Stimulated activated CD4-positive, alpha-beta T cell treated with anti-CD3 and anti-CD28 coated beads, Interleukin-12 subunit alpha, Interleukin-12 subunit beta, amount 100 ng/mL, for 48 hours (primary cell): Measurements from ENCODE around the gene SELENON.

ENCODE experiments used
- DNase-seq, 3 donors: peaks; one replicate each; pipeline ENCODE4 v3.0.0-alpha.2; 2020; ENCODE audit warnings: low read depth in 2 of 3, low spot score in 1 of 3

SELENON gene

DNA sequence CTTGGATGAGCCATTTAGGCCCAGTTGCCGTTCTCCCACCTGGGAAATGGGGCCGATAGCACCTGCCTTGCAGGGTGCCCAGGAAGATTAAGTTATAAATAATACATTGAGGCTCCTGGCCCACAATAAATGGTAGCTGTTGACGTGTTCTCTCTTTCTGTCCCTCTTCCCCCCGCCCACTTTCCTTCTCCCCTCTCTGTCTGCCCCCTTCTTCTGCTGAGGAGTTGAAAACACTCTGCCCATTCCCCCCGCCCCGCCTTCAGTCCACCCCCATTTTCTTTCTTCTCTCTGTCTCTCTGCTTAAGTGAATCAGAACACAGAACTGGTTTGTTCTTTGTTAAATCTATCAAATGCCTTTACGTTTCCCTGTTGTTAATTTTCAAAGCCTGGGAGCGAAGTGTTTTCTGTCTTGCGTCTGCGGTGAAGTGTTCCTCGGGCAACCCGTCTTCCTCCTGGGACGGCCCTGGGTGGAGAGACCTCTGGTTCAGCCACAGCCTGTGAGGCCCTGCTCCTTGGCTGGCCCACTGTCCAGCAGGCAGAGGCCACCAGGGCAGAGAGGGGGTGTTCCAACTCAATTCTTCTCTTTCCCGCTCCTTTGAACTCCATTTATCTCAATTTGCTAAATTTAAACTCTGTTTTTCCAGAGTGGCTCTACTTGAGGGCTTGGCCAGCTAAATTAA lies 29.3 kb upstream of the SELENON start:
- no peak for DNase-seq

DNA sequence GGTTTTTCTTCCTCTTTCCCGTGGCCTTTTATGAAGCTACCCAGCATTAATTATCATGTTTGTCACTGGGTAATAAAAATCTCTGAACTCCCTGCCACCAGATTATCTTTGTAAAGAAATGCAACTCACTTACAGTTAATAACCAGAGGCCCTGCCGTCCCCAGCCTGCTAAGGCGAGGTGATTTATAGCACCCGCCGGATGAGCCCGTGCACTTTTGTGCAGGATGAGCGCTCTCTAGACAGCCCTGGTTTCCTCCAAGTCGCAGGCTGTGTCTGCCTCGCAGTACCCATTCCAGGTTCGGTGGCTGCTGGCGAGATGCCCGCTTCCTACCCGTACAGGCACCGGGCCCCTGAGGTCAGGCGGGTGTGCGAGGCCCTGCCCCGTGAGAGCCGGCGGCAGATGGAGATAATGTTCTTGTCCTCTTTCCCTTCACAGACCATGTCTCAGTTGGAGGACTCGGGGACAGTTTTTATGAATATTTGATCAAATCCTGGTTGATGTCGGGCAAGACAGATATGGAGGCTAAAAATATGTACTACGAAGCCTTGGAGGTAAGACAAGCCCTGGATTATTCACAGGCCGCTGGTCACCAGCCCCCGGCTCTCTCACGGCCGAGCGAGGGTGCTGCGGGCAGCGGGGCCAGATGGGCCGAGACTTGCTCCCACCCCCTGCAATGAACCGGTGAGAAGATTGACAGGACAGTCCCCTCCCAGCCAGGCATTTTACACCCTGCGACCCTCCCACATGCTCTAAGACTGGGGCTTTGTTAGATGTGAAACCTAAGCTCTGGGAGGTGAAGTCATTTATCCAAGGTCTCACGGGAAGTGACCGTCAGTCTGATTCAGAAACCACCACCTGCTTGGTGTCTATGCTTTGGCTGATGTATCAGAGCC lies 28.5 kb upstream of the SELENON start:
- peak in 1 of 3 donors; percentile 8 for DNase-seq

DNA sequence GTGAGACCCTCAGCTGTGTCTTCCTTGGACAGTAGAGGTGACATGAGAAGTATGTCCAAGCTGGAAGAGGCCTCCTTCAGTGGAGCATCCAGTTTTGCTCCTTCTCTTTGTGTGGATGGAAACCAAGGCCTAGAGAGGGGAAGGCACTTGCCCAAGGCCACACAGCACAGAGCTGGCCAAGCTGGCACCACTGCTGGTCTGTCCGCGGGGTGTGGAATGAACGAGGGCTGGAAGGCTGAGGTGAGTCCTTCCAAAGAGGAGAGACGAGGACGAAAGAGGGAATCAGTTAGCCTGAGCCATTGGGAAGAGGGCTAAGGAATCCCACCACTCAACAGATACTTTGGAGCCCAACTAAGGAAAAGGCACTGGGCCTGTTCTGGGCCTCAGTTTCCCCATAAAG lies 27.8 kb upstream of the SELENON start:
- DNase-seq: no peak

DNA sequence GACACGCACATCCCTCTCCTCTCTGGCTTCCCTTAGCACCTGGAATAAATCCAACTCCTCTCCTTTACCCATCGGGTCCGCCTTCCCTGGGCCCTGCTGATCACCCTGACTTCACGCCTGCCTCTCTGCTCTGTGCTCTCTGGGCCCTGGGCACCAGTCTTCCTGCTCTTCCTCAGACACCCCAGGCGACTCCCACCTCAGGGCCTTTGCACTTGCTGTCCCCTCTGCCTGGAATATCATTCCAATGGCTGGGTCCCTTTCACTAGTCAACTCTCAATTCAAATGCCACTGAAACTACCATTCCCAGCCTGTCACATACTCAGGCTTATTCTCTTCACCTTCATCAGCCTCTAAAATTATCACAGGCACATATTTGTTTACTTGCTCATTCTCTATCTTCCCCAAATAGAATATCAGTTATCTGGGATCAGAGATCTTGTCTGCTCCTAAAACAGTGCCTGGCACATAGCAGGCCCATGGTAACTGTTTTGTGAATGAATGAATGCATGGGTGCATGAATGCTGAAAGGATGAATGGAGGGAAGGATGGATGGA lies 27.2 kb upstream of the SELENON start:
- DNase-seq: no peak

DNA sequence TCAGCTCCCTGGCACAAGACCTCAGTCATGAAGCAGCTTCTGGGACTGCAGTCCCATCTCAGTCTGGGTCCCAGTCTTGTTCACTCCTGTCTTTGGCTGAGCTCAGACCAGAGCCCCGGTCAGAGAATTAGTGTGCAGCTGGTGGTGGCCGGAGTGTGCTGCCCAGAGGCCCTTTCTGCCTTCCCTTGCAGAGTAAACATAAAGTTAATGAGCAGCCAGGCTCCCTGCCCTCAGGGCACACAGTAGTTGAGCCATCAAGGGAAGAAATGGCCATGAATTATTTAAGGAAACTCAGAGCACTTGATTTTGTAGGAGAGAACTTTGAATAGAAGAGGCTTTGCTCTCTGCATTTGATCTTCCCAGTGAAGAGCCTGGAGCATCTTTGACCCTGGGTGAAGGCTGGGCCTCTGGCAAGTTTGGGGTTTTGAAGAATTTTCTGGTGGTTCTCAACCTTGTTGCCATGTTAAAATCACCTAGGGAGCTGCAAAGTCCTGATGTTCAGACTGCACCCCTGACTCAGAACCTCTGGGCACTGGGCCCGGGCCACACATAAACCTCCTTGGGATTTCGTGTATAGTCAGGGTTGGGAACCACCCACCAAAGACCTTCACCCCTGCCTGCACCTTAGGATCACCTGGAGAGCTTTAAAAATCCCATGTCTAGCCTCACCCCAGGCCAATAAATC lies 26.4 kb upstream of the SELENON start:
- no peak for DNase-seq

DNA sequence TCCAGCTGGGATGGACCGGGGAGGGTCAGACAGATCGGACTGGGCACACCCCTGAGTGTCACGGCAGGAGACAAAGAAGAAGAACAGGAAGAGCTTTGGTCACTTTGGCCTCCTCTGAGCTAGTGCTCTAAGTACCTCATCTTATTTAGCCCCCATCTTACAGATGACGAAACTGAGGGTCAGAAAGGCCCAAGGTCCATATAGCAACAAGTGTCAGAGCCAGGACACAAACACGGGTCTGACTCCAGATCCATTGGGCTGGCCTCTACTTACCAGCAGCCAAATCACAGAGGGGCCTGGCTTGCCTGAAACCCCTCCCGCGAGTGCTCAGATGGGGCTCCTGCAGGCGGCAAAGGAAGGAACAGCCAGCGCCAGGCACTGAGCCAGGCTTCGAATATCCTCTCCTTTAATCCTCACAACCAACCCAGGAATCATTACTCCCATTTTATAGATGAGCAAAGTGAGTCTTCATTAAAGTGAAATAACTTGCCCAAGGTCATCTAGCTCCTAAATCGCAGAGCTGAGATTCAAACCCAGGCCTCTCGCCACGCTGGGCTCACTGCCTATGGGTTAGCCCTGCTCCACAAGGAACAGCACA lies 25.7 kb upstream of the SELENON start:
- no peak for DNase-seq

DNA sequence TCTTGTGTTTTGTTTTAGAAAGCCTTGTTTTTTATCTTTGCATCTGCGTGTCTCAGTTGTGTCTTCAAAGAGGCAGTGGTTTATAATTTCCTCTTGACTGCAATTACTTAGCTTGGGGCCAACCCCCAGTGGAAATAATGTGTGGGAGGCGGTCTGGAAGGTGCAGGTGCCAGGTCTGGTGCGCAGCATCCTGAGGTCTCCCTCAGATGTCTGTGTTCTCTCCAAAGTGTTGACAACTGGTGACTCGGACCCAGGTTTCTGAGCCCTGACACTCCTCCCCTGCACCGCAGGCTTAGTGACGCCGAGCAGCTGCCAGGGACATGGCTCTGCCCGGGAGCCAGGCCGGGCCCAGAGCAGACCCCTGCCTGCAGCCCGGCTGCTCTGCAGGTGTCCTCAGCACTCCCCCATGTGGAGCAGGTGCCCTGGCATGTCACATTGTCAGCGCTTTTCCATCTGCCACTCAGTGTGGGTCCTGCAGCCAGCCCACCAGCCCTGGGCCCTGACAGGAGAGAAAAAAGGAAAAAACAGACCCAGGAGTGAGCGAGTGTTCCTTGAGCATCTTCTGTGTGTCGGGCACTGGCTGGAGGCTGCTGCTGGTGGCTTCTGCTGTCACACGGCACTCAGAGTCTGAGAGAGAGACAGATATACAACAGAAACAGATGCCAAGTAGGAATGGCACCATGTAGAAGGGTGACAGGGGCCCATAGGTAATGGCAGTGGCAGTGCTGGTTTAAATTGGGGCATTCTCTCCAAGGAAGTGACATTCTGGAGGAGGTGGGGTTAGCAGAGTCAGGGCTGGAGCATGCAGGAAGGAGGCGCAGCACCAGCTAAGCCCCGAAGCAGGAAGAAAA lies 24.8 kb upstream of the SELENON start:
- peak; percentile 74 to 78 (median 76) for DNase-seq

DNA sequence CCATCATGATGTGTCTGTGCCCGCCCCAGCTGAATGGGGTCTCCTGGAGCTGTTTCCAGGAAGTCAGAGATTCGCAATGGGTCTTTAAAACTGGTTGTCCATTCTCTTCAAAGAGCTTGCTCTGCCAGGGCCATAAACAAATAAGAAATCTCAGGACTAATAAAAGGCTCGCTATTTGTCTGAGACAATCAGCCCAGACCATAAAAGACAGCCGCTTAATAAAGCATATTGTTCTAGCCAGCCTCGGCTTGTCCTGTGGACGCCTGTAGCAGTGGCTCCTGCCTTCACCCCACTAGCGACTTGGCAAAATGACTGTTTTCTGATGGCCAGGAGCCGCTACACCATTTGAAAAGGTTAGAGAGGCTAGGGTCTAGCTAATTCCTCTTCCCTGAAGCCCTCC lies 20.6 kb upstream of the SELENON start:
- DNase-seq: no peak

DNA sequence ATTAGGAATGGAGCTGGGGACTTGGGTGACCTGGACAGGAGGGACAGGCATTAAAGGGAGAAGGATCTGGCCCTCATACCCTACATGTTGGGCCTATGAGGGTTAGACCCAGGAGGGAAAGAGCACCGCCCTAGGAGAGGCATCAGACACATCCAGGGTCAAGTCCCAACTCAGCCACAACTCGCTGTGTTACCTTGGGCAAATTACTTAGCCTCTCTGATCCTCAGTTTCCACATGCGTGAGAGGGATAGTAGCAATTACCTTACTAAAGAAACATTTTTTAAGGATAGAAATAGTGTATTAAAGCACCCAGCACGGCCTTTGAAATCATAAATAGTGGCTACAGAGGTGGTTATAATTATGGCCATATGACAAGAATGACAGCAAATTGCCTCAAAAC lies 20.1 kb upstream of the SELENON start:
- no peak for DNase-seq

DNA sequence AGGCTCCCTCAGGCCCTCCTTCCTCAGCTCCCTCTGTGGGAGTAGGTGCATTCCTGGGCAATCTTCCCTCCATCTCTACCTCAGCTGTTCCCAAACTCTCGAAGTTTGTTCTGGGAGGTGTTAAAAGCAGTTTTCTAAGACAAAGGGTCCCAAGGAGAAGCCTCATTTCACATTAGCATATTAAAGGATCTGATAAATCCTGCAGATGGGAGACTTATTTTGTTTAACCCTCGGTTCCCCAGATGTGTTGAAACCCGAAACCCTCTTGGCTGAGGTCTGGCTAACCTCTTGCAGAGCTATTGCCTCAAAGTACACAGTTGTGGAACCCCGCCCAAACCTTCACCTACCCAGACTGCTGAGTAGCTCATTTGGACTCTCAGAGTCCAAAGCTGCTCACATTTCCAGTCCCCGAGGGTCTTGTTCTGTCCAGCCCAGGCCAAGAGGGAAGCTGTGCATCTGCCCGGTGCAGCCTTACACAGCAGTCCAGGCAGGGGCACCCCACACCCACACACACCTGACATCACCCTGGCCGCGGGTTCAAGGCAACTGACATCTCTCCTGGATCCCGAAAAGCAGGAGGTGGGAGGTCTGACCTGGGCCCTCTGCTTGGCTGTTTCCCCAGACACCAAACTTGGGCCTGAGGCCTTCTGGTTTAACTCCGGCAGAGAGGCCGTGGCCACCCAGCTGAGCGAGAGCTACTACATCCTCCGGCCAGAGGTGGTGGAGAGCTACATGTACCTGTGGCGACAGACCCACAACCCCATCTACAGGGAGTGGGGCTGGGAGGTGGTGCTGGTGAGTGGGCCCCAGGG lies 19.5 kb upstream of the SELENON start:
- no peak for DNase-seq

DNA sequence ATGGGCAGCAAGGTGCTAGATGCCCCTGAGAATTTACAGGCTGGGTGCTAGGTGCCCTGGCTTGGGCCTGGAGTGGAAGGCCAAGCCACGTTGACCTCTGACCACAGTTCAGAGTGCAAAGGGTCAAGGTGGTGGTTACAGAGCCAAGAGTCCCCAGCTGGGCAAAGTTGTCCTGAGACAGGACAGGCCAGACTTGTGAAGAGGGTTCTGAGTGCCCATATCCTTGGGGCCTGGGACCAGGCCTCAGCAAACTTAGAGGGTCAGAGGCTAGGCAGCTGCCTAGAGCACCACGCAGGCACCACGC lies 18.9 kb upstream of the SELENON start:
- no peak for DNase-seq

DNA sequence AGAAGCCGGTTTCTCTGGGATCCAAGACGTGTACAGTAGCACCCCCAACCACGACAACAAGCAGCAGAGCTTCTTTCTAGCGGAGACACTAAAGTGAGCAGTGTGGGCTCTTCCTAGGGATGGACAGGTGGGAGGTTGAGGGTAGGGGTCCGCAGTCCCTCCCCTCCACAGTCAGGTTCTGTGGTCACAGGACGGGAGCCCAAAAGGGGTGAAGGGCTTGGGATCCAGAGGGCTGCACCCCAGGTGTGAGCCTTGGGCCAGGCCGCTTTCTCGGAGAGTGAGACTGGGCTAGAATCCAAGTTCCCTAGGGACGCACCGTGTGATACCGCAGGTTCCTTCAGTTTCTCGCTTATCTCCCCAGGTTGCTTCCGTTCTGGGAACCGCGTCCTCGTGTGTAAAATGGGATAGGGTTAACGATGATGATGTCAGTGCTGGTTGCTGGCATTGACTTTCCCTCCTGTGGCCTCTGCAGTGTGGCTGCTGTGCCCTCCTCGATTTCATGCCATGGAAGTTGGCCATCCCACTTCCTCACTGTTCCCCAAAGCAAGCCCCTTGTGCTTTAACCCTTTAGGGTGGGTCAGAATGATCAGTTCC lies 17.3 kb upstream of the SELENON start:
- no peak for DNase-seq

DNA sequence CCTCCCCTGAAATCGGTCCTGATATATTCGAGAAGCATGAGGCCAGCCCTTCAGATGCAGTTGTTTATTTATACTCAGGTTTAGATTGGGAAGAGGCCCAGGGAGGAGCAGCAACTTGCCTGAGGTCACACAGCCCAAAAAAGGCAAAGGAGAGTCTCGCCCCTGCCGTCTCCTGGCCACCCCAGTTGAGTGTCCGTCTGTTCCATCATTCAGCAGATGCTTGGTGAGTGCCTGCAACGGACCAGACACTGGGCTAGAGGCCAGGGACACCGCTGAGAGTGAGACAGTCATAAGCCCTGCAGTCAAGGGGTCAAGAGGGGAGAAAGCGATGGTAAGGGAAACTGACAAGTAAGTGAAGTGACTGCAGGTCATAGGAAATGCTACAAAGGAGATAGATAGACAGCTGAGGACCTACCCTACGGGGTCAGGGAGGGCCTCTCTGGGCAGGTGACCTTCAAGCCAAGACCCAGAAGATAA lies 15.4 kb upstream of the SELENON start:
- no peak for DNase-seq

DNA sequence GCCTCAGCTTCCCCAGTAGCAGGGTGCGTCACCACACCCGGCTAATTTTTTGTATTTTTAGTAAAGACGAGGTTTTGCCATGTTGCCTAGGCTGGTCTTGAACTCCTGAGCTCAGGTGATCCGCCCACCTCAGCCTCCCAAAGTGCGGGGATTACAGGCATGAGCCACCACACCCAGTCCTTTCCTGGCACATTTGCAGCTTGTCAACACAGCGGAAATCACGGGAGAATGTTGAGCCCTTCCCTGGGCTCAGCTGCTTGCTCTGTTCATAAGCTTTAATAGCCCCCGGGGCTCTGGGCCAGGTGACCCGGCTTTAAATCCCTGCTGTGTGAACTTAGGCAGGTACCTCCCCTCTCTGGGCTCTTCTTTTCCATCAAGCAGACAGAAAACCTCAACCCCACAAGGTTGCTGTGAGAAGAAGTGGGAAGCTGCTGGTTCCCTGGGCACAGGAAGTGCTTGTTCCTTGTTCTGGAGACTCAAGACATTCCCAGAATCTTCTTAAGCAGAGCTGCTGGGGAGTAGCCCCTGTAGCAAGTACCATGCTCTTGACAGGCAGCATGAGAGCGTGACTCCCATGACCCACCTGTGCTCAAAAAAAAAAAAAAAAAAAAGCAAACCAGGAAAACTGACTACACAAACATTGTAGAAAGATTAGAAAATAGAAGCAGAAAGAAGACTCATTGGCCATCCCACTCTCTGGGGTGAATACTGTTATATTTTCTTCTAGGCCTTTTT lies 14.5 kb upstream of the SELENON start:
- DNase-seq: no peak

DNA sequence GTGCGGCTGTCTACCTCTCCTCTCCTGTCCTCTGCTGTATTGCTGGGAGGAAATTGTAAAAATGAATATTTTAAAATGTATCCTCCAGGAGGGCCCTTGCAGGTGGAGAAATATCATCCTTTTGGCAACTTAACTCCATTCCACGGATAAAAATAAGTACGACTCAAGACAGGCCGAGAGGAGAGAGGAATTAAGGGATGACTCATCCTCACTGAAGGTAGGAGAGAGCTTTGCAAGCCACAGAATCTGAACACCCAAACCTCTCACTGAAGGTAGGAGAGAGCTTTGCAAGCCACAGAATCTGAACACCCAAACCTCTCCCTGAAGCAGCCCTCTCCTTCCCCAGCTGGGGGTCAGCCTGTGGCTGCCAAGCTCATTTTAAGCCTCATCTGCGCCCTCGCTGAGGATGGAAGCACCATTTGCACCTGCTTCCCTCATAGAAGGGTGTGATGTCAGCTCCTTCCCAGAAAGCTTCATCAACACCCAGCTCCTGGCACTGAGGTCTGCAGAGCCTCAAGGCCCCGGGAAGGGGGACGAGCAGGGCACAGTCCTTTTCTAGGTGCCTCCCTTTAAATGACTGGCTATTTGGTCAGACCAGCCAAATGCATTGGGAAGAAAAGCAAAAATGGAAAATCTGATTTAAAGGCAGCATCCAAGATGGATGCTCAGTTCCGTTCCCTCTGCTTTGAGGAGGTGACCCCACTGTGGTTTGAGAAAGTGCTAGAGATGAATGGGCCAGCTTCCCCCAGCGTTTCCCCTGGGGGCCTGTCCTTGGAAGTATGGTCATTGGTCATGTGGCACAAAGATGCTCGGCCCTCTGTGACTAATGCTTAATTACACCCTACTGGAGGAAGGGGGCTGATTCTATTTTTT lies 12.9 kb upstream of the SELENON start:
- no peak for DNase-seq

DNA sequence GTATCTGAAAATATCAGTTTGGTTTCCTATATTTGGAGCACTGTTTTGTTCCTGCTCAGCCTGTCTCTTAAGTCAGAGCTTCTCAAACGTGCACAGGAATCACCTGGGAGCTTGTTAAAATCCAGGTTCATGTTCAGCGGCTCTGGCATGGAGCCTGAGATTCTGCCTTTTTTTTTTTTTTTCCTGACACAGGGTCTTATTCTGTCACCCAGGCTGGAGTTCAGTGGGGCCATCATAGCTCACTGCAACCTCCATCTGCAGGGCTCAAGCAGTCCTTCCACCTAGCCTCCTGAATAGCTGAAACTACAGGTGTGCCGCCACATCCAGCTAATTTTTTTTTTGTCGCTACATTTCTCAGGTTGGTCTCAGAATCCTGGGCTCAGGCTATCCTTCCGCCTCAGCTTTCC lies 12.2 kb upstream of the SELENON start:
- DNase-seq: no peak

DNA sequence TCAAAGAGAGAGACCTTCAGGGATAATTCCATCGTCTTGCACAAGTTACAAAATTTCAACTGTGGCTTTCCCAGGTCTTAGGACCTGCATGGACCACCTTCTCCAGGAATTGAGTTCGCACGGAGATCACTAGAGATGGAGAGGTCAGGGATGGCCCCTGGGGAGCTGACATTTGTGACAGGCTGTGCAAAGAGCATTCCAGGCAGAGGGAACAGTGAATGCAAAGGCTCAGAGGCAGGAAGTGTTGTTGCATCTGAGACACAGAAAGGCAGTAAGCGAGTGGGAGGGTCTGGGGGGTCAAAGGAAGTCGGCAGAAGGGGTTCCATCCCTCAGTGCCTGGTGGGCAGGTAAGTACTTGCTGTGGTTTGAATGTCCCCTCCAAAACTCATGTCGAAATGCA lies 9.5 kb upstream of the SELENON start:
- DNase-seq: no peak

DNA sequence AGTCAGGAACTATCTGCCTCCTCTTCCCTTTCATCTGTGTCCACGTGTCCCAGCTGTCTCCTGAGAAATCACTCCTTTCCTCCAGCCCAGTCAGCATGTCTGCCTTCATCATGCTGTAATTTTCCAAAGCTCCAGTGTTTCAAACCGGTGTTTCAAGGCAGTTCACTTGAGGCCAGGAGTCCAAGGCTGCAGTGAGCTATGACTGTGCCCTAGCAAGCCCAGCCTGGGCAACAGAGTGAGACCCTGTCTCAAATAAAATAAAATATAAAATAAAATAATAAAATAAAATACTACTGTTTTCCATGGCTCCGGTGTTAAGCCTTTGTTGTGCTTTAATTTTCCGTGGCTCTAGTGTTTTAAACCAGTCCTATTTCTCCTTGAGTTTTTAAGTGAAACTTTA lies 7.9 kb upstream of the SELENON start:
- no peak for DNase-seq
